ENCODE results near the gene NKX6-1. TPM values are rescaled to one million over a fixed set of nuclear protein-coding genes. Genes with fewer than 3 reads are reported as not detected.

Gene NKX6-1
- total RNA-seq, 1 donor from 2014 or later: not detected

- intact Hi-C loops (cut with micrococcal nuclease): loop anchor here (5.0 kb wide), 1 partner anchor 83 kb away; the partner anchor contains the start of gene CDS1
Measured at GRCh38 chr4:84499624-84499982, 511 bp upstream of the NKX6-1 start.

DNA sequence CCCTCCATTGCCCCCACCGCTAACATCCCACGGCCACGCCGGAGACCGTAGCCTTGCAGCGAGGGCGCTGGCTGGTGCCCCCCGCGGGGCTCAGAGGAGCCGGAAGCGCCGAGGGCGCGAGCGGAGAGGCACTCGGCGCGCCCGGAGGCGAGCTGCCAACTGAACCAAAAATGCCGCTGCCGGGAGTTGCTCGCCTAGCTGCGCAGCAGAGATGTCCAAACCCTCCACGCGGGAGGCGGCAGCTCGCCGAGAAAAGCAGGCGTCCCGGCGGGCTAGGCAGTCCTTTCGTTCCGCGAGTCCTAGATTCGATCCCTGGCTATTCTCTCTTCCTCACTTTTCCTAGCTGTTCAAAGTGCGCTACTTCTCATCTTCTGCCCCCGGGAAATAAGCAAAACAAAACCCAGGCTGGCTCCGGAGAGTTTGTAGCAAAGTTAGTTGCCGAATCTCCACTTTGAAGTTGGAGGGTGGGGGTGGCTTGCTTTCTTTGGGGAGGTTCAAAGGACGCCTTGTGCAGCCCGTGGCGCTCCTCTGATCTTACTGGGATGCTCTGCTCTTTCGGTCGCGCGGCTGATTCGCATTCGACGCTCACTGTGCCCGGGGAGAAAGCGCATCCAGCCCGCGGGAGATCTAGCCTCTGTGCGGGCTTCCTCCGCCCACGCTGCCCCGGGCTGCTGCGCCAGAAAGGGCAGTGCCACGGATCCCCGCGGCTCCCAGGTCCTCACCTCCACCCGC, 723 bp downstream of the NKX6-1 start:
- intact Hi-C loops (cut with micrococcal nuclease): loop anchor here (5.0 kb wide), 1 partner anchor 84 kb away; the partner anchor contains the start of gene CDS1

DNA sequence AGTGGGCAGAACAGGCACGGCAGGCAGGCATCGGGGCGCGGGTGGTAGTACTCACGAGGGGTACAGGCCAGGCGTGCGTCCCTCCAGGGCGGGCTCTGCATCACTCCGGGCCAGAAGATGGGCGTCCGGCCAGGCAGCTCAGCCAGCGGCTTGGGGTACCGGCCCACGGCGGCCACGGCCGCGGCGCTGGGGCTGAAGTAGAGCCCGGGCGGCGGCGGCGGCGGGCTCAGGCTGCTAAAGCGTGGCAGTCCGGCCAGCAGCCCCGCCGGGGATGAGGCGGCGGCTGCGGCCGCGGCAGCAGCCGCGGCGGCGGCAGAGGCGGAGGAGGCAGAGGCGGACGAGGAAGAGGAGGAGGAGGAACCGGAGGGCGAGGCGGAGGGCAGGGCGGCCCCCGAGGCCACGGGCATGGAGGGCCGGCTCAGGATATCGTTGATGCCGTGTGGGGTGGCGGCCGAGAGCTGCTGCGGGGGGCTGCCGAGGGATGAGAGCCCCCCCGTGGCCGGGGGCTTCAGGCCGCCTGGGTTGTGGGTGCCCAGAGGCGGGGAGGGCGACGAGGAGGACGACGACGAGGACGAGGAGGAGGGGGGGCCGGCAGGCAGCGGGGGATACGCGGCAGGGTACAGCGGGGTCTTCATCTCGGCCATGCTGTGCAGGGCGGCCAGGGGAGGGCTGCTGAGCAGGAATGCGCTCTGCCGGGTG, 1.4 kb downstream of the NKX6-1 start:
- intact Hi-C loops (cut with micrococcal nuclease): loop anchor here (5.0 kb wide), 1 partner anchor 85 kb away; the partner anchor contains the start of gene CDS1

DNA sequence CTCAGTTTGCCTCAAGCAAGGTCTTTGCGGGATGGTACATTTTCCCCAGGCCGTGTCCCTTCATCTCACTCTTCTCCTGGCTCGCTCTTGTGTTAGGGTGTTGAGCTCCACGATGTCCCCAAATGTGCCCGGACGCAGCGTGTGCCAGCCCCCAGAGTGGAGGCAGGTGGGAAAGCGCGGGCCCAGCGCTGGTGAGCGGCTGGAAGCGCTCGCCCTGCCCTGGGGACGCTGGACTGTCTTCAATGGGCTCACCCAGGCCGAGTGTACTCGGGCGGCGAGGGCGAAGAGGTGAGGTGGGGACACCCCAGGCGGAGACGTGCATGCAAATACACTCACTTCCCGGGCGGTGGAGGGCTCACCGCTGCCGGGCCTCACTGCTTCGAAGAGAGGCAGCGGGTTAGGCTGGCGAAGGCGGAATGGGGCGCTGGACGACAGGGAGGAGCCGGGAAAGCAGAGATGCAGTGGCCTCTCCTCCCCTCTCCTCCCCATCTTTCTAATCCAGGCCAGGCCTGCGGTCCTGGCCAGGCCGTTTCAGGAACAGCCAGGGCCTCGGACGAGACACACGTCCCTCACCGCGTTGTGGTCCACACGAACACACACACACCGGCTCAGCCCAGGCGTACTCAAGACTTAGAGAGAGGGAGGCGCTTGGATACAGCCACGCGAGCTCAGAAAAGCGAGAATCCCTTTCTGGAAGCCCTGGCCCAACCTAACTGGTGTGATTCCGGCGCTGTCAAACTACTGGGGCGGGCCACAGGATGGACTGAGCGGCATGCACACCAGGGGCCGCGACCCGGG, 2.2 kb downstream of the NKX6-1 start:
- intact Hi-C loops (cut with micrococcal nuclease): loop anchor here (5.0 kb wide), 1 partner anchor 85 kb away; the partner anchor contains the start of gene CDS1

GRCh38 chr4:84496331-84496705, 2.8 kb downstream of the NKX6-1 start:
- intact Hi-C loops (cut with micrococcal nuclease): loop anchor here (5.0 kb wide), 1 partner anchor 86 kb away; the partner anchor contains the start of gene CDS1

GRCh38 chr4:84495794-84496261, 3.3 kb downstream of the NKX6-1 start:
- intact Hi-C loops (cut with micrococcal nuclease): loop anchor here (1.0 to 5.0 kb wide), 2 partner anchors 13 to 86 kb away; partner anchors contain the start of gene CDS1

GRCh38 chr4:84495118-84495793, 3.8 kb downstream of the NKX6-1 start:
- intact Hi-C loops (cut with micrococcal nuclease): loop anchor here (1.0 to 5.0 kb wide), 2 partner anchors 12 to 87 kb away; partner anchors contain the start of gene CDS1

- intact Hi-C loops (cut with micrococcal nuclease): no loop called here
Measured at GRCh38 chr4:84494531-84494930, 4.6 kb downstream of the NKX6-1 start.

- intact Hi-C loops (cut with micrococcal nuclease): no loop called here
Measured at GRCh38 chr4:84494076-84494475, 5.0 kb downstream of the NKX6-1 start.

GRCh38 chr4:84493092-84493850, 5.8 kb downstream of the NKX6-1 start:
- intact Hi-C loops (cut with micrococcal nuclease): loop anchor here (1.0 kb wide), 1 partner anchor 8 kb away; no protein-coding TSS in a partner anchor

DNA sequence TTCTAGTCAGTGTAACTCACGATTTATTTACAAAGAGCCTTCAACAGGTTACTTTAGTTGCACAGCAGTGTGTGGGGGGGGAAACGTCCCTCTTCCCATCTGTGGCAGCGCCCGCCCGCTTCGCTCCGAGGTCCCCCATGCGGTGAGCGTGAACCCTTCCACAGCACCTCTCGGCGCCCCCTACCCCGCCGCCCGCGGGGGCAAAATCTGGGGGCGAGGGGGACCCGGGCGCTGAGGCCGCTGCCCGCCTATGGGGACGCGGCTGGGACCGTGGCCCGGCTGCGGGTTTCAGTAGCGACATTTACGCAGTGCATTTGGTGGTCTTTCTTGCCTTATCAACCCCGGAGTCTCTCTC, 6.4 kb downstream of the NKX6-1 start:
- intact Hi-C loops (cut with micrococcal nuclease): loop anchor here (1.0 kb wide), 1 partner anchor 9 kb away; no protein-coding TSS in a partner anchor

DNA sequence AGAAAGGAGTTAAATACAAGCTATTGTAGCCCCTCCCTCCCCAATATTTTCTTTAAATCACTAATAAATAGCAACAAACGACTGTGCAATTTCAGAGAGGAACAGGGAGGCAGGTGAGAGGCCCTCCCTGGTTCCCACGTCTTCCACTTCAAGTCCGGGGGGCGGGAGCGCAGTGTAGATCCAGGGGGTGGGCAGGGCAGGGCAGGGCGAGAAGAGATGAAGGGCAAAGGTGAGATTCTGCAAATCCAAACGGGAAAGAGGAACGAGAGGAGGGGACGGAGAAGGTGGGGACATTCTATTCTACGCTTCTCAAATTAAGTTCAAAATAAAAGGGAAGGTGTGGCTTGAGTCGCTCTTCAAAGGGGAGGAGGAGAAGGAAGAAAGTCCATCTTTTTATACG, 6.8 kb downstream of the NKX6-1 start:
- intact Hi-C loops (cut with micrococcal nuclease): no loop called here

GRCh38 chr4:84491481-84491880, 7.6 kb downstream of the NKX6-1 start:
- intact Hi-C loops (cut with micrococcal nuclease): no loop called here

- intact Hi-C loops (cut with micrococcal nuclease): no loop called here
Measured at GRCh38 chr4:84490663-84491062, 8.4 kb downstream of the NKX6-1 start.

GRCh38 chr4:84484236-84484635, 14.9 kb downstream of the NKX6-1 start:
- intact Hi-C loops (cut with micrococcal nuclease): no loop called here

DNA sequence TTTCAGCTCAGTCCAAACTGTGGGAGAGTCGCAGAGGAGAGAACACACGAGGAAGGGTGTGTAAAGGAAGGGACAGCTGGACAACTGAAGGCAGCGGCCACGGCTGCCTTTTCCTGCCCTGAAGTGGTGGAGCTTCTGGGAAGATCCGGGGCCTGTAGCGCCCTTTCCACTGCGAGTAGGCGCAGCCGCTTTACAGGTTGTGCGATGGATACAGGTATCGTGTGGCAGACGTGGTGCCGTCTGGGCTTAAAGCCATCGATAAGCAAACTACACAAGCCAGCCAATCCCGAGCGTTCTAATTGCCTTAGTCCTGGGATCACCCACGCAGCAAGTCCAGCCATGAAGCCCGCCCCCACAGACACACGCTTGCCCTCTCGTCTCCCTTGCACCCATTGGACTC, 15.4 kb downstream of the NKX6-1 start:
- intact Hi-C loops (cut with micrococcal nuclease): loop anchor here (1.0 kb wide), 1 partner anchor 12 kb away; no protein-coding TSS in a partner anchor

GRCh38 chr4:84482564-84483563, 16.2 kb downstream of the NKX6-1 start:
- intact Hi-C loops (cut with micrococcal nuclease): loop anchor here (1.0 kb wide), 1 partner anchor 12 kb away; no protein-coding TSS in a partner anchor

DNA sequence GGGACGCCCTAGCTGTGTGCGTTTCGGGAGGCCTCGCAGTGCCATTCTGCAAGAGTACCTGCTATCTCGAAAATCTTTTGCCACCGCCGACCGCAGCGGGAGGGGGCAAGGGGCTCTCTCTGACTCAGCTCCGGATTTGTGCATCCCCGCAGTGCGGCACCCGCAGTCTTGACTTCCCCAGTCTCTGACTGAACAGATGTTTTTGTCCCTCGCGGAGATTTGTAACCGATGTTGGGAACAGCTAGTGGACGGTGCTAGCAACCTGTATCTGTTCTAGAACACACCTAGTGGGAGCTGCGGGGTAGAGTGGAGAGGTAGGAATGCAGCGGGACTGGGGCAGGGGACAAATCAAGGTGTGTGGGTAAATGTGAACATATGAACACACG, 17.2 kb downstream of the NKX6-1 start:
- intact Hi-C loops (cut with micrococcal nuclease): no loop called here

Data from T-helper 2 cell treated with Interferon-gamma antibody and Interleukin-4, amounts not matched to agents 100 ng/mL and 5 ng/mL, for 36 hours (primary cell).